HG02759 (cell line): ENCODE data around the gene NCMAP.
"Not testable (repeated sequence)": the region's sequence is repeated elsewhere in the genome, so short reads cannot be mapped to it uniquely, and the experiment has no call there.

Source experiments
- ATAC-seq: cut with Tn5 transposase; IDR thresholded peaks from one replicate; pipeline ENCODE4 v1.9.1; 2021; ENCODE audit warnings: mild to moderate bottlenecking, moderate library complexity; ENCODE audit not compliant: unreplicated experiment

NCMAP gene

DNA sequence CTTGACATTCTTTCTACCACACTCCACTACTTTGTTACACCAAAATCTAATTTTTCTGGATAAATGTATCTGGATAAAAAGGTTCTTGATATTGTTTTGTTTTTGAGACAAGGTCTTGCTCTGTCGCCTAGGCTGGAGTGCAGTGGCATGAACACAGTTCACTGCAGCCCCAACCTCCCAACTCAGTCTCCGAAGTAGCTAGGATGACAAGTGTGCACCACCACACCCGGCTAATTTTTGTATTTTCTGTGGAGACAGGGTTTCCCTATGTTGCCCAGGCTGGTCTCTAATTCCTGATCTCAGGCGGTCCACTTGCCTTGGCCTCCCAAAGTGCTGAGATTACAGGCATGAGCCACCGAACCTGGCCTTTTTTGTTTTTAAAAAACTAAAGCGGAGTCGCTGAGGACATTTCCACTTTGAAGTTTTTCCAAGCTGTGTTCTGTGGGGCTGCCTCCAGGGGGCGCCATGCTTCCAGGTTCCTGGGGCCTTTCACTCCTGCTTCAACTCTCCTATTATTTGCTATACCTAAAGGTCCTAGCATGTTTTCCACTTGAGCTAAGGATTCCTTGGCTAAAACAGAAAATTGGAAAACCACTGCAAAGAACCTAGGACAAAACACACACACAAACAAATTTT, 14.1 kb upstream of the NCMAP start:
- no peak for ATAC-seq

- ATAC-seq: no peak
Measured at GRCh38 chr1:24544239-24544638, 11.6 kb upstream of the NCMAP start.

GRCh38 chr1:24545662-24546061, 10.2 kb upstream of the NCMAP start:
- no peak for ATAC-seq

- no peak for ATAC-seq
Measured at GRCh38 chr1:24547195-24547594, 8.7 kb upstream of the NCMAP start.

DNA sequence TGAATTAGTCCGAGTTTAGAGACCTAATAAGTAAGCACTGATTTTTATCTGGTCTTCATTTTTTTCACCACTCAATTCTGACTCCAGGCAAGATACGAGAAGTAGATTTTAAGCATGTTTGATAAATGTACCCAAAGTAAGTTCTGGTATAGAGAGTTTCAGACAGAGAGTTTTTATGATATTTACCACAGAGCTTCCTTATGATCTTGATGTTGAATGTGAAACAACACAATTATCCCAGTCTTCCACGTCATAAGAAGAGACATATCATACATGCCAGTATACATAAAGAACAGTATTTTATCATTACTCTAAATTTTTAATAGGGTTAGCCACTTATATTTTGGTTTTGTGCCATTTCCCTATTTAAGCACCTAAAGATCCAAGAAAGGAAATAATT, 7.8 kb upstream of the NCMAP start:
- ATAC-seq: no peak

DNA sequence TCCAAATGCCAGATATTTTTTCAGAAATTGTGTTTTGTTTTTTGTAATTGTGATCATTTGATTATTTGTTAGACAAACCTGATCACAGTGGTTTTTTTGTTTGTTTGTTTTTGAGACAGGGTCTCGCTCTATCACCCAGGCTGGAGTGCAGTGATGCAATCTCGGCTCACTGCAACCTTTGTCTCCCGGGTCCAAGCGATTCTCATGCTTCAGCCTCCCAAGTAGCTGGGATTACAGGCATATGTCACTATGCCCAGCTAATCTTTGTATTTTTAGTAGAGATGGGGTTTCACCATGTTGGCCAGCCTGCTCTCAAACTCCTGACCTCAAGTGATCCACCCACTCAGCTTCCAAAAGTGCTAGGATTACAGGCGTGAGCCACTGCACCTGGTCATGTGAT, 6.7 kb upstream of the NCMAP start:
- not testable (repeated sequence) for ATAC-seq

DNA sequence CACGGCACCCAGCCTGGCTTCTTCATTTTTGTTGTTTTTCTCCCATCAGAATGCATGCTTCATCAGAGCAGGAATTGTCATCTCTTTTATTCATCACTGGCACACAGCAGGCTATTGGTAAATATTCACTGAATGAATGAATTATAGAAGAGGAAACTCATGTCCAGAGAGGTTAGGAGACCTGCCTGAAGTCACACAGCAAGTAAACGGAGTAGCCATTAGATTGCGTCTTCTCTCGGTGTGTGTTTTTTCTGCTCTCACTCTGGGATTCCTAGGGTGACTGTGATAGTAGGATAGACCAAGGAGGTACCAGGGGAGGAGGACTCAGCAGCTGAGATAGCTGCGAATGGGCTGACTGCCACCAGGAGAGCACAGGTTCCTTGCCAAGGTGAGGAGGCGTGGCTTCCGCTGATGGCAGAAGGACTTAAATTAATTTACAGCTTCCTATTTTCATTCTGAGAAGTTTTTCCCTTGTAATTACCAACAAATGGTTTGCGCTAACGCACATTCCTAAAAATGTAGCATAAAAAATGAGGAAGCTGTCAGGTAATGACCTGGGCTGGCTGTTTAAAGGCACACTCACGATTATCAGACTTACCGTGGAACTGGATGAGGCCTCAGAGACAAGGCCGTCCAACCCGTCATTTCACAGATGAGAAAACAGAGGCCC, 4.5 kb upstream of the NCMAP start:
- no peak for ATAC-seq

GRCh38 chr1:24551960-24552571, 3.8 kb upstream of the NCMAP start:
- no peak for ATAC-seq

GRCh38 chr1:24553931-24554330, 2.0 kb upstream of the NCMAP start:
- no peak for ATAC-seq

- ATAC-seq: no peak
Measured at GRCh38 chr1:24554714-24555113, 1.2 kb upstream of the NCMAP start.

- no peak for ATAC-seq
Measured at GRCh38 chr1:24556414-24556795, 518 bp downstream of the NCMAP start.

DNA sequence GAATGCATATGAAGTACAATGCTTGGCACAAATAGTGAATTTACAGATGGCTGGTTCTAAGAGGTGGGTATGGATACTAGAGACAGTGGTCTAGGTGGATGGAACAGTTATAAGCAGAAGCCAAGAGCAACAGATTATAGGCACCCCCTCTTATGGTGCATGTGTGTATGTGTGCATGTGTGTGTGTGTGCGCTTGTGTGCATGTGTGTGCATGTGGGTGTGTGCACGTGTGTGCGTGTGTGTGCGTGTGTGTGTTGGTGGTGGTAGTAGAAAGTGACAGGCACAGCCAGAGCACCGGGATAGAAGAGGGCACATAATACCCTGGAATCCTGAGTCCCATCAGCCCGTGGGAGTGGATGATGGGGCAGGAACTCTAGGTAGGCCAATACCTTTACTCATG, 1.3 kb downstream of the NCMAP start:
- no peak for ATAC-seq

- no peak for ATAC-seq
Measured at GRCh38 chr1:24557711-24558131, 1.8 kb downstream of the NCMAP start.

DNA sequence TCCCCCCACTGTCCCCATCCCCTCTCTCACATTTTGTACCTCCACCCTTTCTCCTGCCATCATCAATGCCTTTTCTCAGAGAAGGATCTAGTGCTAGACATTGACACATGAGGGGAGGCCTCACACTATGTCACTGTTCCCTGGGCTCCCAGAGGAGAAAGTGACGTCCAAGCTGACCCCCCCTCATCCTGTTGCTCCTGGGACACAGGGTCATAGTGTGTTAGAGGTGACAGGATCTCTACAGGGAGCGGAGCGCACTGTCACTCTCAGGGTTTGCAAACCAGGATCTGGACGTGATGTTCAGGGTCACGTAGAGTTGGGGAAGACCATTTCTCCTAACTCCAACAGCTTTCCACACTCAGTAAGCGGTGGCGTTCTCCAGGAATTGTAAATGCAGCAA, 2.6 kb downstream of the NCMAP start:
- ATAC-seq: no peak

DNA sequence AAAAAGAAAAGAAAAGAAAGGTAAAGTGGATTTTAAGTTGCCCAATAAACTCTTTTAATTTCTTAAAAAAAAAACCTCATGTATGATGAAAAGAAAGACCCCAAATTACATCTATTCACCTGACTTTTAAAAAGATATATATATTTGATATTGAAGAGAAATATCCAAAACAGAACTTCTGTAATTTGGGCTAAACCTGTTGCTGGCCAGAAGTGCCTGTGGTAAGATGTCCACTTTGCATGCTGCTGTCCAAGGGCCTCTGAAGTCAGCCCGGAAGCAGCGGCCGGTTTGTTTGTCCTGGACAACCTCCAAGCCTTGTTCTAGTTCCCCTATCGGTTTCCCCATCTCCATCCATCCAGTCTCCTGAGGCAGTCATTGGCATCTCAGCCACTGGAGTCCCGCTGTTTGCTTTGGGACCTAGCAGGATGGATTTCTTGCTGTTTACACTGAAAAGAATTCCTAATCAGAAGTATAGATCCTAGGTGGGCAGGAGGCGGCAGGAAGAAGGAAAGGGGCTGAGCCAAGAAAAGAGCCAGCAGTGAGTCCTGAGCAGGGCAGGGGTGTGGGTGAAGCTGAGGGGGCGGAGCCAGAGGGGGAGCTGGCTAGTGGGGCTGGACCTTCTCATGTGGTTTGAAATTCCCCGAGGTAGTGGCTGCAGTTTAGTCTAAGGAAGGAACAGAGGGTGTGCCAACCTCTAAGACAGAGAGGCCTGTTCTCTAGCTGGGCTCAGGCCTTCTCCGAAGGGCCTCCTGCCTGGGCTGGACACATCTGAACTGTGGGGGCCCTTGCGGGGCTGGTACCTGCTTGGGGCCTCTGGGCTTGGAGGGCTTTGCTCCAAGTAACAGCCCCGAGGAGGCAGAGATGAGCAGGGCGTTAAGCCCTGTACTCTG, 3.3 kb downstream of the NCMAP start:
- no peak for ATAC-seq

GRCh38 chr1:24560361-24560760, 4.5 kb downstream of the NCMAP start:
- no peak for ATAC-seq

DNA sequence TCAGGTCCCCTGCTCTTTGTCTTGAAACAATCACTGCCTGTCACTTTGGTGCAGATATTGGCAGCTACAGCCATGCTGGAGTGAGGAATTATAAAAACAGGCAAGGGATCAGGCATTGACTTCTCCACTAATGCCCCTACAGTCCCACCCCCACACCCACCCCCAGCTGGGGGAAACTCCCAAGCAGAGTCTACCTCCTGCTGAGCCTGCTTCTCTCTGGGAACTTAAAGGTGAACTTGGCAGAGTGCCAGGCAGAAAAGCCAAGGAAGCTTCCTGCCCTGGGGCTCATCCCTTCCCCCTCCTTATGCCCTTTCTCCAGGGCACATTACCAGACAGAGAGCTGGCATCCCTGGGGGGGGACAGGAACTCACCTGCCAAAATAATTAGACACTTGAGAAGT, 6.7 kb downstream of the NCMAP start:
- no peak for ATAC-seq

DNA sequence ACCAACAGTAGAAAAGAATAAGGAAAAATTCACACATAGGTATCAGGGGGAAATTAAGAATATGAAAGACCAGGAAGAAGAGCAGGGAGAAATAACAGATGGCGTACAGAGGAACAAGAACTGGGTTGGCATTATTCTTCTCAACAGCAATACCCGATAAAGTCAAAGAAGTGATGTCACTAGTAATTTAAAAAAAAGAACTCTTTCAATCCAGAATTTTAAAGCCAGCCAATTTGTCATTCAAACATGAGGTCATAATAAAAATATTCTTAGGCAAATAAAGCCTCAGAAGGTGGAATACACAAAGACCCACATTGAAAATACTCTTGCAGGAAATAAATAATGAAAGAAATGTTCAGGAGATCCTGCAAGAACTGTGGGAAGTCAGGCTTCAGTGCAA, 8.8 kb downstream of the NCMAP start:
- ATAC-seq: no peak

GRCh38 chr1:24566236-24566867, 10.5 kb downstream of the NCMAP start:
- ATAC-seq: no peak

- no peak for ATAC-seq
Measured at GRCh38 chr1:24567792-24568388, 12.0 kb downstream of the NCMAP start.

- no peak for ATAC-seq
Measured at GRCh38 chr1:24568475-24568874, 12.6 kb downstream of the NCMAP start.
